GM12874 (cell line): ENCODE results near the gene IL15RA.

Source experiments
- CTCF ChIP-seq: IDR thresholded peaks from 2 replicates; pipeline ENCODE4 v1.5.1; 2011; ENCODE audit warnings: low read depth, mild to moderate bottlenecking, control low read depth, low read length, moderate library complexity; ENCODE audit not compliant: insufficient read depth

IL15RA gene

GRCh38 chr10:5975641-5976473 lies 1.5 kb downstream of the IL15RA start:
- TF ChIP-seq CTCF = no peak

- TF ChIP-seq CTCF = no peak
Observed at GRCh38 chr10:5973069-5973468, 4.3 kb downstream of the IL15RA start.

GRCh38 chr10:5971886-5972285 lies 5.5 kb downstream of the IL15RA start:
- TF ChIP-seq CTCF = no peak

- no peak for TF ChIP-seq CTCF
Observed at GRCh38 chr10:5971315-5971832, 6.0 kb downstream of the IL15RA start.

- no peak for TF ChIP-seq CTCF
Observed at GRCh38 chr10:5970527-5970926, 6.8 kb downstream of the IL15RA start.

GRCh38 chr10:5970066-5970465 lies 7.3 kb downstream of the IL15RA start:
- no peak for TF ChIP-seq CTCF

GRCh38 chr10:5968681-5969453 lies 8.5 kb downstream of the IL15RA start:
- TF ChIP-seq CTCF = no peak
